ENCODE measurements around the gene ZNF684.

ZNF684 gene

GRCh38 chr1:40534589-40534988 is 3.2 kb downstream of the ZNF684 start:
- Histone ChIP-seq H3K4me1 (ENCODE audit: insufficient read depth, low read length, poor library complexity, severe bottlenecking) (peaks cover 22% of the 10 kb centered on the region), H4K20me1 (ENCODE audit: insufficient read depth, low read length, poor library complexity, severe bottlenecking) (no peaks in the 10 kb centered on the region), H3K9ac (ENCODE audit: low read depth, low read length, poor library complexity, severe bottlenecking) (no peak overlapping the region), H3K9me3 (ENCODE audit: insufficient read depth, low read depth, low read length) (no peaks in the 10 kb centered on the region), H3F3A (ENCODE audit: low read depth) (no peaks in the 10 kb centered on the region), H3K4me3 (ENCODE audit: low read length, poor library complexity, severe bottlenecking) (no peak overlapping the region), H2AFZ (ENCODE audit: low read length) (no peak overlapping the region), H3K36me3 (ENCODE audit: insufficient read depth, low read length) (no peaks in the 10 kb centered on the region), H3K27me3 (ENCODE audit: insufficient read depth, low read length, poor library complexity, severe bottlenecking) (no peaks in the 10 kb centered on the region), H3K9me2 (replicated peaks; ENCODE audit: low read depth, low read length) (no peaks in the 10 kb centered on the region), H3K4me2 (ENCODE audit: low read depth, low read length, poor library complexity, severe bottlenecking) (no peak overlapping the region), H3K79me2 (ENCODE audit: insufficient read depth, low read length) (peaks cover 5% of the 10 kb centered on the region; the same call in 1 of the 2 replicates)
- TF ChIP-seq CTCF (conservative IDR thresholded peaks at IDR 0.05; ENCODE audit: low read length) (no peak), EZH2phosphoT487 (IDR thresholded peaks at IDR 0.05; ENCODE audit: borderline replicate concordance) (no peak)

DNA sequence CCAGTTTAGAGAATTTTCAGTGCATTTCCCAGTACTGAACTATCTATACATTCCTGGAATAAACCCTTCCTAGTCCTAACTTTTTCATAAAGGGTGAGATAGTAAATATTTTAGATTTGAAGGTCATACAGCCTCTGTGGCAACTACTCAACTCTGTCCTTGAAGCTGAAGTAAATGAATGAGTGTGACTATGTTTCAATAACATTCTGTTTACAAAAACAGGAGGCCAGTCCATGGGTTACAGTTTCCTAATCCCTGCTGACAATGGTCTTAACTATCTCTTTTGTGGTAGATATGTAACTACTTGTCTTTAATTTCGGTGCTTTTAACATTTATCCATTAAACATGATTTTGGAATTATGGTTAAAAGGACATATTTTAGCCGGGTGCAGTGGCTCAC is 4.3 kb downstream of the ZNF684 start:
- no peak overlapping the region for H2AFZ ChIP-seq (ENCODE audit: low read length)
- H3K4me1 ChIP-seq (ENCODE audit: insufficient read depth, low read length, poor library complexity, severe bottlenecking), result peaks cover 22% of the 10 kb centered on the region
- H3K36me3 ChIP-seq (ENCODE audit: insufficient read depth, low read length), result no peaks in the 10 kb centered on the region
- TF ChIP-seq CTCF (conservative IDR thresholded peaks at IDR 0.05; ENCODE audit: low read length) (no peak), EZH2phosphoT487 (IDR thresholded peaks at IDR 0.05; ENCODE audit: borderline replicate concordance) (no peak)
- no peak overlapping the region for H3K9ac ChIP-seq (ENCODE audit: low read depth, low read length, poor library complexity, severe bottlenecking)
- H3K9me3 ChIP-seq (ENCODE audit: insufficient read depth, low read depth, low read length), result no peaks in the 10 kb centered on the region
- no peak overlapping the region for H3K4me3 ChIP-seq (ENCODE audit: low read length, poor library complexity, severe bottlenecking)
- H3K4me2 ChIP-seq (ENCODE audit: low read depth, low read length, poor library complexity, severe bottlenecking), result no peak overlapping the region
- peaks cover 5% of the 10 kb centered on the region; the same call in 1 of the 2 replicates for H3K79me2 ChIP-seq (ENCODE audit: insufficient read depth, low read length)
- H3K27me3 ChIP-seq (ENCODE audit: insufficient read depth, low read length, poor library complexity, severe bottlenecking), result no peaks in the 10 kb centered on the region
- no peaks in the 10 kb centered on the region for H3K9me2 ChIP-seq (replicated peaks; ENCODE audit: low read depth, low read length)
- H3F3A ChIP-seq (ENCODE audit: low read depth), result no peaks in the 10 kb centered on the region
- no peaks in the 10 kb centered on the region for H4K20me1 ChIP-seq (ENCODE audit: insufficient read depth, low read length, poor library complexity, severe bottlenecking)

- Histone ChIP-seq H3K27me3 (ENCODE audit: insufficient read depth, low read length, poor library complexity, severe bottlenecking) (no peaks in the 10 kb centered on the region), H3K4me3 (ENCODE audit: low read length, poor library complexity, severe bottlenecking) (no peak overlapping the region), H3K4me2 (ENCODE audit: low read depth, low read length, poor library complexity, severe bottlenecking) (no peak overlapping the region), H3K9ac (ENCODE audit: low read depth, low read length, poor library complexity, severe bottlenecking) (no peak overlapping the region), H3K9me3 (ENCODE audit: insufficient read depth, low read depth, low read length) (no peaks in the 10 kb centered on the region), H3K36me3 (ENCODE audit: insufficient read depth, low read length) (0 out of 2 replicates have a peak, but pooled peaks cover 6% of the 10 kb centered on the region), H3K79me2 (ENCODE audit: insufficient read depth, low read length) (no peaks in the 10 kb centered on the region; the same call in 1 of the 2 replicates), H2AFZ (ENCODE audit: low read length) (no peak overlapping the region), H3F3A (ENCODE audit: low read depth) (no peaks in the 10 kb centered on the region), H3K4me1 (ENCODE audit: insufficient read depth, low read length, poor library complexity, severe bottlenecking) (no peaks in the 10 kb centered on the region), H3K9me2 (replicated peaks; ENCODE audit: low read depth, low read length) (no peaks in the 10 kb centered on the region), H4K20me1 (ENCODE audit: insufficient read depth, low read length, poor library complexity, severe bottlenecking) (no peaks in the 10 kb centered on the region)
- TF ChIP-seq CTCF (conservative IDR thresholded peaks at IDR 0.05; ENCODE audit: low read length) (no peak), EZH2phosphoT487 (IDR thresholded peaks at IDR 0.05; ENCODE audit: borderline replicate concordance) (no peak)
These were observed 7.9 kb downstream of the ZNF684 start for GRCh38 chr1:40539338-40539737.
